ENCODE results near the gene ARID4A. TPM values are rescaled to one million over a fixed set of nuclear protein-coding genes. Genes with fewer than 3 reads are reported as not detected.

ARID4A gene
- total and polyA plus RNA-seq, 2 of the 13 experiments (the other 11 are each of a cell fraction or from before 2014, with no cell fraction given): 7.2 to 9.7 TPM

DNA sequence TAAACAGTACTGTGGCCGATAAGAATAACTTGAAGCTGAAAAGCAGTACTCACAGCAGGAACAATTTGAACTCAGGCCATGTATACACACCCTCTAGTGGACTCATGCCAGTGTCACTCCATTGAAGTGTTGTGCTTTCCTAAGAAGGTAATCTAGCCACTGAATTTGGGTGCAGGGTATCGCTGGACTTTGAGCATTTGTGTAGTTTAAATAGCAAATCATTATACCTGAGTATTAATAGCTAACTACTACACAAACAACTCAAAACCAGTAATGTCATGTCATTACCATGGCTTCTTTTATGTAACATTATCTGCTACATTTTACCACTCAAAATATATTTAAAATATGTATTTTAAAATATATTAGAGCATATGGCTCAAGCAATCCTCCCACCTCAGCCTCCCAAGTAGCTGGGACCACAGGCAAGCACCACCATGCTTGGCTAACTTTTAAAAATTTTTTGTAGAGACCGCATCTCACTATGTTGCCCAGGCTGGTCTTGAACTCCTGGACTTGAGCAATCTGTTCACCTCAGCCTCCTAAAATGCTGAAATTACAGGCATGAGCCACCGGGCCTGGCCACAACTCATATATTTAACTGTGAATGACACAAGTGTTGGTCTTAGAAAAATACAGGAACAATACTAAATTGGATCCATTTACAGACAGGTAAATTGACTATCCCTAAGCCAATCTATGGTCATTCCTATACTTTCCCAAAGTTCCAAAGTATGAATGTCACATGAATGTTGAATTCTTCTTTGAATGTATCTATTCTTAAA is 25.6 kb upstream of the ARID4A start (continued):
- TF ChIP-seq, protein P1, sequence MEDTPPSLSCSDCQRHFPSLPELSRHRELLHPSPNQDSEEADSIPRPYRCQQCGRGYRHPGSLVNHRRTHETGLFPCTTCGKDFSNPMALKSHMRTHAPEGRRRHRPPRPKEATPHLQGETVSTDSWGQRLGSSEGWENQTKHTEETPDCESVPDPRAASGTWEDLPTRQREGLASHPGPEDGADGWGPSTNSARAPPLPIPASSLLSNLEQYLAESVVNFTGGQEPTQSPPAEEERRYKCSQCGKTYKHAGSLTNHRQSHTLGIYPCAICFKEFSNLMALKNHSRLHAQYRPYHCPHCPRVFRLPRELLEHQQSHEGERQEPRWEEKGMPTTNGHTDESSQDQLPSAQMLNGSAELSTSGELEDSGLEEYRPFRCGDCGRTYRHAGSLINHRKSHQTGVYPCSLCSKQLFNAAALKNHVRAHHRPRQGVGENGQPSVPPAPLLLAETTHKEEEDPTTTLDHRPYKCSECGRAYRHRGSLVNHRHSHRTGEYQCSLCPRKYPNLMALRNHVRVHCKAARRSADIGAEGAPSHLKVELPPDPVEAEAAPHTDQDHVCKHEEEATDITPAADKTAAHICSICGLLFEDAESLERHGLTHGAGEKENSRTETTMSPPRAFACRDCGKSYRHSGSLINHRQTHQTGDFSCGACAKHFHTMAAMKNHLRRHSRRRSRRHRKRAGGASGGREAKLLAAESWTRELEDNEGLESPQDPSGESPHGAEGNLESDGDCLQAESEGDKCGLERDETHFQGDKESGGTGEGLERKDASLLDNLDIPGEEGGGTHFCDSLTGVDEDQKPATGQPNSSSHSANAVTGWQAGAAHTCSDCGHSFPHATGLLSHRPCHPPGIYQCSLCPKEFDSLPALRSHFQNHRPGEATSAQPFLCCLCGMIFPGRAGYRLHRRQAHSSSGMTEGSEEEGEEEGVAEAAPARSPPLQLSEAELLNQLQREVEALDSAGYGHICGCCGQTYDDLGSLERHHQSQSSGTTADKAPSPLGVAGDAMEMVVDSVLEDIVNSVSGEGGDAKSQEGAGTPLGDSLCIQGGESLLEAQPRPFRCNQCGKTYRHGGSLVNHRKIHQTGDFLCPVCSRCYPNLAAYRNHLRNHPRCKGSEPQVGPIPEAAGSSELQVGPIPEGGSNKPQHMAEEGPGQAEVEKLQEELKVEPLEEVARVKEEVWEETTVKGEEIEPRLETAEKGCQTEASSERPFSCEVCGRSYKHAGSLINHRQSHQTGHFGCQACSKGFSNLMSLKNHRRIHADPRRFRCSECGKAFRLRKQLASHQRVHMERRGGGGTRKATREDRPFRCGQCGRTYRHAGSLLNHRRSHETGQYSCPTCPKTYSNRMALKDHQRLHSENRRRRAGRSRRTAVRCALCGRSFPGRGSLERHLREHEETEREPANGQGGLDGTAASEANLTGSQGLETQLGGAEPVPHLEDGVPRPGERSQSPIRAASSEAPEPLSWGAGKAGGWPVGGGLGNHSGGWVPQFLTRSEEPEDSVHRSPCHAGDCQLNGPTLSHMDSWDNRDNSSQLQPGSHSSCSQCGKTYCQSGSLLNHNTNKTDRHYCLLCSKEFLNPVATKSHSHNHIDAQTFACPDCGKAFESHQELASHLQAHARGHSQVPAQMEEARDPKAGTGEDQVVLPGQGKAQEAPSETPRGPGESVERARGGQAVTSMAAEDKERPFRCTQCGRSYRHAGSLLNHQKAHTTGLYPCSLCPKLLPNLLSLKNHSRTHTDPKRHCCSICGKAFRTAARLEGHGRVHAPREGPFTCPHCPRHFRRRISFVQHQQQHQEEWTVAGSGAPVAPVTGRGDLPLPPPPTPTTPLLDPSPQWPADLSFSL (CRISPR knock-in tag; IDR thresholded peaks at IDR 0.05): 0 out of 2 replicates have a peak, but pooled peaks have one; percentile 39
- TF ChIP-seq ZFP1 (CRISPR knock-in tag; IDR thresholded peaks at IDR 0.05) (0 out of 2 replicates have a peak, but pooled peaks have one; percentile 38), SOX5 (CRISPR knock-in tag; IDR thresholded peaks at IDR 0.05; ENCODE audit: borderline replicate concordance) (peak; percentile 73; the same call in 1 of the 2 replicates), LCORL (IDR thresholded peaks at IDR 0.05) (peak; percentile 64; the same call in 1 of the 2 replicates), LCORL (CRISPR knock-in tag; IDR thresholded peaks at IDR 0.05) (peak; percentile 47; the same call in 1 of the 2 replicates), TCF7L2 (IDR thresholded peaks at IDR 0.05; ENCODE audit: low read depth, low read length) (no peak), ZBTB7A (CRISPR knock-in tag; IDR thresholded peaks at IDR 0.05) (no peak), ZNF792 (CRISPR knock-in tag; IDR thresholded peaks at IDR 0.05) (peak; percentile 67; the same call in 1 of the 2 replicates), ZNF253 (CRISPR knock-in tag; IDR thresholded peaks at IDR 0.05; ENCODE audit: borderline replicate concordance) (no peak), ZNF878 (CRISPR knock-in tag; IDR thresholded peaks at IDR 0.05) (0 out of 2 replicates have a peak, but pooled peaks have one; percentile 23), POLR2AphosphoS2 (IDR thresholded peaks at IDR 0.05; ENCODE audit: low read depth, low read length) (peak; percentile 89), HNRNPUL1 (IDR thresholded peaks at IDR 0.05; ENCODE audit: low read depth, low read length) (no peak)
- TF ChIP-seq, protein P2, sequence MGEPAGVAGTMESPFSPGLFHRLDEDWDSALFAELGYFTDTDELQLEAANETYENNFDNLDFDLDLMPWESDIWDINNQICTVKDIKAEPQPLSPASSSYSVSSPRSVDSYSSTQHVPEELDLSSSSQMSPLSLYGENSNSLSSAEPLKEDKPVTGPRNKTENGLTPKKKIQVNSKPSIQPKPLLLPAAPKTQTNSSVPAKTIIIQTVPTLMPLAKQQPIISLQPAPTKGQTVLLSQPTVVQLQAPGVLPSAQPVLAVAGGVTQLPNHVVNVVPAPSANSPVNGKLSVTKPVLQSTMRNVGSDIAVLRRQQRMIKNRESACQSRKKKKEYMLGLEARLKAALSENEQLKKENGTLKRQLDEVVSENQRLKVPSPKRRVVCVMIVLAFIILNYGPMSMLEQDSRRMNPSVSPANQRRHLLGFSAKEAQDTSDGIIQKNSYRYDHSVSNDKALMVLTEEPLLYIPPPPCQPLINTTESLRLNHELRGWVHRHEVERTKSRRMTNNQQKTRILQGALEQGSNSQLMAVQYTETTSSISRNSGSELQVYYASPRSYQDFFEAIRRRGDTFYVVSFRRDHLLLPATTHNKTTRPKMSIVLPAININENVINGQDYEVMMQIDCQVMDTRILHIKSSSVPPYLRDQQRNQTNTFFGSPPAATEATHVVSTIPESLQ (CRISPR knock-in tag; conservative IDR thresholded peaks at IDR 0.05): no peak

All from HepG2 (cell line).